ENCODE measurements around the gene DNAJC17. TPM values are rescaled to one million over a fixed set of nuclear protein-coding genes. Genes with fewer than 3 reads are reported as not detected.

Gene DNAJC17
- polyA plus RNA-seq, 1 donor: 41.1 TPM

DNA sequence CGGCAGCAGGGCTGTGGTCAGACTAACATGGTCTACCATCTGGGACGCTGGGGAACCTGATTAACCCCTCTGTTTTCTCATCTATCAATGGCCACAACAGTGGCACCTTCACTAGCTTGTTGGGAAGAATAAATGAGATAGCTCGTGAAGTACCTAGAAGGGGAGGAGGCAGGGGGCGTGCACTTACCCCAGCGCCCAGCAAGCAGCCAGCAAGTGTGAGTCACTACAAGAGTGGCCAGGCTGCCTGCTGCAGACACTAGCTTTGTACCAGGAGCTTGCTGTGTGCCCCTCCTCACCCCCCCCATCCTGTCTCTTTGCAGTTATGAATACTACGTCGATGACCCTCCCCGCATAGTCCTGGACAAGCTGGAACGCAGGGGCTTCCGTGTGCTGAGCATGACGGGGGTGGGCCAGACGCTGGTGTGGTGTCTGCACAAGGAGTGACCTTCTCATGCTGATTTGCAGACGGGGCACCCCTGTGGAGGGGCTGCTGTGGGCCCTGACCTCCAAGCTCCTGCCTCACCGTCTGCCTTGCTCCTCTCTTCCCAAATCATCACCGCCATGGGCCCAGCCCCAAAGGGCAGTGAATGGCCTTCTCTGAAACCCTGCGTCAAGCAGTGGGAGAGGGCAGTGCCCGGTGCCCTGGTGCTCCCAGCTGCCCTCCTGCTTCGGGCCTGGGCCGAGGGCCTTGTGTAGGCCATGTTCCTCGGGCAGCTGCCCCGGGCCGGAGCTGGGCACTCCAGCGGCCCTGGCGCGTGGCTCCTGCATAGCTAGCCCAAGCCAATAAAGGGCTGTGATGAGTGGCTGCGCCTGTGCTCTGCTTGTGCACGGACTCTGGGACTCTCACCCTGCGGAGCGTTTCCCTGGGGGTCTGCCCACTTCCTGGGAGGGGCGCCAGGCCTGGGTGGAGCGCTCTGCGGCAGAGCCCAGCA is 40.1 kb downstream of the DNAJC17 start:
- no peak for DNase-seq

- no peak for DNase-seq
Measured at GRCh38 chr15:40766194-40766815, 41.0 kb downstream of the DNAJC17 start.

DNA sequence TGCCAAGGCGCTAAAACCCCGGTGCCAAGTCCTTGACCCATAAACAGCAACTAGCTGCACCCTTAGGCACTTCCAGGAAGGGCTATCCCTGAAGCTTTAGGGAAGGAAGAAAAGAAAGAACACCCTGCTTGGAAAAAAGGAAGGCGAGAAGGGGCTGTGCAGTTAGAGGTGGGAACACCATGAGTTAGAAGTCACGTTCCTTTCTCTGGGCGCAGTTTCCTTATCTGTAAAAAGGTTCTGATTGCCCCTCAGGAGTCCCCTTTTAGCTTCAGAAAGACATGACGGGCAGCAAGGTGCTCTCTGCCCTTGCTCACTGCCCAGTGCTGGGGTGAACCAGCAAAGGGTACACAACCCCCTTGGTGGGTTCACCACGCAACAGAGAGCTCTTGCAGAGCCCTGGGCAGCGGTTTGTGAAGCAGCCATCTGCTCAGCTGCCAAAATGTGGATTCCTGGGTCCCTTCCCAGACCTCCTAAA is 42.6 kb downstream of the DNAJC17 start:
- no peak for DNase-seq

DNA sequence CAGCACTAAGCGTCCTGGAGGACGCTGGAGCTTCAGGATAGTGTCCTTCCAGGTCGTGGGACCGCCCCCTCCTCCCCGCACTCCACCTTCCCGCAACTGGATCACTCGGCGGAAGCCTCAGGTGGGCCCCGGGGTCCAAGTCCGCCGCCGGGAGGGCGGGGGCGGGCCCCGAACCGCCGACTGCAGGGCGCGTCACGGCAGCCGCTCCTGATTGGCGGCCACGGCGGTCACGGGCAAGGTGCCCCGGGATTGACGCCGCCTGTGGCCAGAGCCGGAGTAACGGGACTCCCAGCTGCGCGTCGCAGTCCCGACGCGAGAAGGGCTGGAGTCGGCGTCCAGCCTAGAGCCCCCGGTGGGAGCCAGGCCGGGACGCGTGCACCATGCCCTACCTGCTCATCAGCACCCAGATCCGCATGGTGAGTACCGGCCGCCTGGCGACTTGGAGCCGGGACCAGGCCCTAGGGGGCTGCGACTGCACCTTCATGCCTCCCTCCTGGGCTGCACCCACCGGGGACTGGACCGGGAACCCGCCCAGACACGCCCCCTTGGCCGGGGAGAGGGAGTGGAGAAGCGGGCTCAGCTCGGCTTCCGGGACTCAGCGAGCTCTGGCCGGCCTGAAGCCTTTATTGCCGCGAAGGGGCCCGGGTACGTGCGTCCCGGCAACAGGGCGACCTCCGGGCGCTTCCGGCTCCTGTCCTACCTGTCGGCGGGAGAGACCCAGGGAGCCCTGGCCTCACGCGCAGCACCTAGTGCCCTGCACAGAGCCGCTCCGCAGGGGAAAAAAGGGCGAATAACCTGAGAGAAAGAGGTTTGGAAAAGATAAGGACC is 43.3 kb downstream of the DNAJC17 start, which contains the start of gene GCHFR:
GCHFR (plus strand) TSS at position 268 of the 828 bp plus-strand sequence; CDS start at position 381, 113 bp downstream.
- DNase-seq: peak; percentile 65

GRCh38 chr15:40762919-40763800 is 44.1 kb downstream of the DNAJC17 start:
- DNase-seq: peak; percentile 78

- DNase-seq: no peak
Measured at GRCh38 chr15:40759961-40760360, 47.3 kb downstream of the DNAJC17 start.

GRCh38 chr15:40756938-40757337 is 50.3 kb downstream of the DNAJC17 start:
- DNase-seq: no peak

GRCh38 chr15:40755812-40756208 is 51.5 kb downstream of the DNAJC17 start:
- no peak for DNase-seq

- peak; percentile 95 for DNase-seq
Measured at GRCh38 chr15:40754883-40755811, 52.1 kb downstream of the DNAJC17 start, which contains the start of gene RMDN3. Gene RMDN3, minus strand, starts transcription at chr15:40755254. Its CDS starts 471 bp downstream, at chr15:40754783.

DNA sequence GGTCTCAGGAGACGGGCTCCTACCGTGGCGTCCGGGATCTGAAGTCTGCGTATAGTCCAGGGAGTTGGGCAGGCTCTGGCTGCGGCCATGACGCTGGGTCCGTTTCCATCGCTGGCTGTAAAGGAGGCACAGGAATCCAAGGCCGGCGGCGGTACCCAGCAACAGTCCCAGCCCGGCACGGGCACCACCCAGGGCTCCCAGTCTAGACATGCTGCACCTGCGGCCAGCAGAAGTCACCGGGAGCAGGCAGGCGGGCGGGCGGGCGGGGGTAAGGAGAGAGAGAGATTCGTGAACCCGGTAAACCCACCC is 52.7 kb downstream of the DNAJC17 start:
- no peak for DNase-seq

GRCh38 chr15:40751745-40752144 is 55.5 kb downstream of the DNAJC17 start:
- no peak for DNase-seq

GRCh38 chr15:40750885-40751284 is 56.4 kb downstream of the DNAJC17 start:
- DNase-seq: no peak

DNA sequence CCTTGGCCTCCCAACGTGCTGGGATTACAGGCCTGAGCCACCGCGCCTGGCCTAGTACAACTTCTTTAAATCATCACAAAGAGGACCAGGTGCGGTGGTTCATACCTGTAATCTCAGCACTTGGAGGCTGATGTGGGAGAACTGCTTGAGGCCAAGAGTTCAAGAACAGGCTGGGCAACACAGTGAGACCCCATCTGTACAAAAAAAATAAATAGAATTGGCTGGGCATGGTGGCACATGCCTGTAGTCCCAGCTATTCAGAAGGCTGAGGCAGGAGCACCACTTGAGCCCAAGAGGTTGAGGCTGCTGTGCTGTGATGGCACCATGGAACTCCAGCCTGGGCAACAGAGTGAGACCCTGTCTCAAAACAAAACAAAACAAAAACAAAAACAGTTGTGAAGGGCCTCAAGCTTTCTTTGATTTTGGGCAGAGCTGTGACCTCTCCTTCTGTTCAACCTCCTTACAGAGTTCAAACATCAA is 58.1 kb downstream of the DNAJC17 start:
- no peak for DNase-seq

DNA sequence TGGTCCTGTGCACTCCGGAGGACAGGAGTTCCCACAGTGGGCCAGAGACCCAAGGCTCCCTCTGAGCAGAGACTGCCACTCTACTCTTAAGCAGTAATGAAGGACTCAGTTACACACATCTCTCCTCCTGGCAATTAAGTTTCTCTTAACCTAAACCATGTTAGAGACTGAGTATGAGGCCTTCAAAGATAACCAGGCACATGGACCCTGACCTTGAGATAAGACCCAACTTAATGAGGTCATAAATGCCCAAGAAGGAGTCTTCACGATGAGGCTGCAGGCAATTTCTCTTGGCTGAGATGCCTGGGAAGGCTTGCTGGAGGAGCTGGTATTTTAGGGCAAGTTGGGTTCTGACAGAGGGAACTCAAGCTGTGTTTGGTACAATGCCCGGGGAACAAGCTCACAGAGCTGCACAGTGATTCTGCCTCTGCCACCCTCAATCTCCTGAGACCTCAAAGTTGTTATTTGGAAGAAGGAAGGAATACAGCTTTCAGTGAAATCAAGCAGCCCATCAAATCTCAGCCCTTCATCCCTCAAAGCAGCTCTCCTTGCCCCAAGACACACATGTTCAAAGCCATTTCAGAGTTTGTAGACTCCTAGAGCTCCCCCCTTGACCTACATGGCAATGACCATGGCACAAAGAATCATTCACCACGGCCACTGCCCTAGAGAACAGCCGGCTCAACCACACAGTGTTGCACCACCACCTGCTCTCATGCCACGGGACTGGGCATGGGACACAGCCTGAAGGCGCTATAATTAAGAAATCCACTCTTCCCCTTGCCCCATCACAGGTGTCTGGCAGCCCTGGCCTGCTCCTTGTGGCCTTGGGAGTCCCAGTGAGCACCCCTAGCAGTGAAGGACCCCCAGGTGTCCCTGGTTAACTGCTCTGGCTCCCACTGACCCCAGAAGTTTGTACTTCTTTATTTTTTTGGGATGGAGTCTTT is 59.3 kb downstream of the DNAJC17 start:
- no peak for DNase-seq

- no peak for DNase-seq
Measured at GRCh38 chr15:40746916-40747418, 60.3 kb downstream of the DNAJC17 start.

DNA sequence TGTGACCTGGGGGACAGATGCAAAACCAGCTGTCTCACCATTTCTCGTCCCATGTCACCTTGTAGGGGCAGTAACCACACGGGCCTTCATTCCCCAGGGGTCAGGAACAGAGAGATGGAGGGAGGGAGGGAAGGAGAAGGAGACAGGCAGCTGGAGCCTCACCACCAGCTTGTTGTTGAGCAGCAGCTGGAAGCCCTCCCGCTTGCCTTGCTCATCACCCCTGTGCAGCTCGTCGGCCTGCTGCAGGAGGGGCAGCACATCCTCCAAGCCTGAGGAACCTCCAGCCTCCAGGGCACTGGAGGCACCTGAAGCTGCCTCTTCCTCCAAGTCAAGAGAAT is 62.5 kb downstream of the DNAJC17 start:
- DNase-seq: no peak

DNA sequence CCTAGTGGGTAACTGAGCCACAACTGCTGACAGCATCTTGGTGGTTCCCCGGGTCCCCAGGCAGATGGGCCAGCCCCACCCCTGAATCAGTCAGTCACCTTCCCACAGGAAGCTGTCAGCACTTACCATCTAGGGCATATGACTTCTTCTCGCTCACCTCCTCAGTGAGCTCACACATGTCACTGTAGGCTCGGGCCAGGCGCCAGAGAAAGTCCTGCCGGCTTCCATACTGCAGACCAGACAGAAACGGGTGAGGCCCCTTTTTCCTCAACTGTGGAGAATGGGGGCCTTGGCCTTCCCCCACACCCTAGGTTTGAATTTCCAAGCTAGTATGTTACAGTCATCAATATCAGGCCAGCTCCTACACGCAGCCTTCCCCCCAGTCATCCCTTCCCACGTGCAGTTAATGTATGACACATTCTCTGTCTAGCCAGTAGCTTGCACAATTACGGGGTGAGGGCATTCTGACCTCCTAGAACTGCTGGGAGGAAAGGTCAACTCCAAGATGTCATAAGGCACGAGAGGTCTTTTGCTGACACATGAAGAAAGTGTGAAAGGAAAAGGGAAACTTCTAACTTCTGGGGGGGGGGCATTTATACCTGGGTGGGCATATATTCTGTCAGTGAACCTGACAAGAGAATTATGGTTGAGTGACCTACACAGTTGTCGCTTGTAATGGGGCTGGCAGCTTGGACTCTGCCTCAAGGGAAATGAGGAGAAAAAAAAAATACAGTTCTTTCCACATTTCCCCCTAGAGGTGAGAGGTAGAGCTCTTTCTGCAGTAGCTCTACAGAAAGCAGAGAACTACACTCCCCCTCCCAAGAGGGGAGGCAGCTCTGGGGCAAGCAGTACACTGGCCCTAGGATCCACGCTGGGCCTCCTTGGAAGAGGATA is 63.1 kb downstream of the DNAJC17 start:
- DNase-seq: no peak

DNA sequence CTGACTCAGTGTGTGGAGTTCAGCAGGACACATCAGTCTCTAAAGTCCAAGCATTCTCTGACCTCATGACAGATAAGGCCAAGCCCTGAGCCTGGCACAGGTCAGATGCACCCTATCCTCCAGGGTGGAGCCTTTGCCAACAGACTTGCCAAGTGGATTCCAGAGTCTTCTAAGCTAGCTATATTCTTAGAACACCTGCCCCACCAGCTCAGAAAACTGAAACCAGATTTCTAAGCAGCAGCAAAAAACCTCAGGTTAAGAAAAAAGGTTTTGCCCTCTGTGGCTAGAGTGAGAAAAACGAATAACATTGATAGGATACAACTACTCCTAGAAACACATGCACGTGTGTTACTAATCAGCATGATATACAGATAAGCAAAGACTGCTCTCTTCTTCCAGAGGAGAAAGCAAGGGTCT is 63.8 kb downstream of the DNAJC17 start:
- DNase-seq: no peak

Measured in left kidney (tissue), 2 donors.